SU-DHL-6 (cell line): ENCODE measurements around the gene COQ8A.

ENCODE experiments used
- EZH2phosphoT487 ChIP-seq: fragments of 200-600 bp; sonication (generic), shearing (Covaris generic); conservative IDR thresholded peaks from 2 replicates; pipeline ENCODE4 v1.6.1; 2018; ENCODE audit warnings: mild to moderate bottlenecking, antibody characterized with exemption, low read length, moderate library complexity, mixed read lengths
- TF ChIP-seq, protein P1 (sequence below): fragments of 200-600 bp; sonication (generic); IDR thresholded peaks from one replicate; pipeline ENCODE4 v1.5.1; 2017; ENCODE audit warnings: antibody characterized with exemption, mild to moderate bottlenecking, low read length, moderate library complexity; ENCODE audit not compliant: insufficient read depth, poor library complexity, severe bottlenecking

DNA sequence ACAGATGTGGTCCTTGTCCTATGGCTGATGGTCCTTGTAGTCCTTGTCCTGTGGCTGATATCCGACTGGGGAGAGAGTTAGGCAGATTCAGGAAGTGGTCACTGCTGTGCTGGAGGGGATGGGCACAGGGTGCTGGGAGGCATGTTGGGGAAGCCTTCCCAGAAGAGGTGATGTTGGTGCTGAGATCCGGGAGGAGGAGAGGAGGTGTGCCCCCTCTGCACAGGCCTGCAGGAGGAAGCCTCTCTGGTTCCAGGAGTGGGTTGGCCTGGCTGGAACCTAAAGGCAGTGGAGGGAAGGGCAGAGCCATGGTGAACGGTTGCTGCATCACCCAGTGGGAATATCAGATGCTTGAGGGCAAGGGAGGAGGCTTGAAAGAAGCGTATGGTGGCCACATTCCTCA is 14.7 kb downstream of the COQ8A start:
- TF ChIP-seq EZH2phosphoT487, result no peak
- TF ChIP-seq, protein P1, sequence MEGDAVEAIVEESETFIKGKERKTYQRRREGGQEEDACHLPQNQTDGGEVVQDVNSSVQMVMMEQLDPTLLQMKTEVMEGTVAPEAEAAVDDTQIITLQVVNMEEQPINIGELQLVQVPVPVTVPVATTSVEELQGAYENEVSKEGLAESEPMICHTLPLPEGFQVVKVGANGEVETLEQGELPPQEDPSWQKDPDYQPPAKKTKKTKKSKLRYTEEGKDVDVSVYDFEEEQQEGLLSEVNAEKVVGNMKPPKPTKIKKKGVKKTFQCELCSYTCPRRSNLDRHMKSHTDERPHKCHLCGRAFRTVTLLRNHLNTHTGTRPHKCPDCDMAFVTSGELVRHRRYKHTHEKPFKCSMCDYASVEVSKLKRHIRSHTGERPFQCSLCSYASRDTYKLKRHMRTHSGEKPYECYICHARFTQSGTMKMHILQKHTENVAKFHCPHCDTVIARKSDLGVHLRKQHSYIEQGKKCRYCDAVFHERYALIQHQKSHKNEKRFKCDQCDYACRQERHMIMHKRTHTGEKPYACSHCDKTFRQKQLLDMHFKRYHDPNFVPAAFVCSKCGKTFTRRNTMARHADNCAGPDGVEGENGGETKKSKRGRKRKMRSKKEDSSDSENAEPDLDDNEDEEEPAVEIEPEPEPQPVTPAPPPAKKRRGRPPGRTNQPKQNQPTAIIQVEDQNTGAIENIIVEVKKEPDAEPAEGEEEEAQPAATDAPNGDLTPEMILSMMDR, result no peak
